Measurements from ENCODE around the gene MFN2.
A peak's percentile ranks its signal among the peaks of the same experiment; 100 is the strongest.

MFN2 gene

GRCh38 chr1:12047120-12047876 is 67.1 kb downstream of the MFN2 start:
- DNase-seq (ENCODE audit: low spot score) (no peak), FAIRE-seq (no peak)

- FAIRE-seq (no peak), DNase-seq (ENCODE audit: low spot score) (no peak)
Measured at GRCh38 chr1:12048372-12048771, 68.1 kb downstream of the MFN2 start.

GRCh38 chr1:12049616-12050015 is 69.4 kb downstream of the MFN2 start:
- FAIRE-seq (no peak), DNase-seq (ENCODE audit: low spot score) (no peak)

- DNase-seq (ENCODE audit: low spot score) (no peak), FAIRE-seq (no peak)
Measured at GRCh38 chr1:12051361-12051760, 71.1 kb downstream of the MFN2 start.

- DNase-seq (ENCODE audit: low spot score) (peak; percentile 75), FAIRE-seq (peak; percentile 83)
Measured at GRCh38 chr1:12052008-12052573, 71.8 kb downstream of the MFN2 start.

GRCh38 chr1:12052997-12053686 is 72.9 kb downstream of the MFN2 start:
- FAIRE-seq (no peak), DNase-seq (ENCODE audit: low spot score) (no peak)

- FAIRE-seq (no peak), DNase-seq (ENCODE audit: low spot score) (no peak)
Measured at GRCh38 chr1:12053752-12054548, 73.7 kb downstream of the MFN2 start.

- no peak for DNase-seq (ENCODE audit: low spot score)
- FAIRE-seq = no peak
Measured at GRCh38 chr1:12055259-12055658, 75.0 kb downstream of the MFN2 start.

GRCh38 chr1:12056331-12056841 is 76.1 kb downstream of the MFN2 start:
- FAIRE-seq (no peak), DNase-seq (ENCODE audit: low spot score) (peak; percentile 58)

- DNase-seq (ENCODE audit: low spot score) = peak; percentile 26
- no peak for FAIRE-seq
Measured at GRCh38 chr1:12057382-12057781, 77.1 kb downstream of the MFN2 start.

GRCh38 chr1:12057940-12058687 is 77.9 kb downstream of the MFN2 start:
- DNase-seq (ENCODE audit: low spot score) = no peak
- no peak for FAIRE-seq

- FAIRE-seq = no peak
- DNase-seq (ENCODE audit: low spot score) = no peak
Measured at GRCh38 chr1:12059226-12059625, 79.0 kb downstream of the MFN2 start.

GRCh38 chr1:12059722-12060464 is 79.6 kb downstream of the MFN2 start:
- FAIRE-seq = no peak
- no peak for DNase-seq (ENCODE audit: low spot score)

GRCh38 chr1:12060500-12060899 is 80.3 kb downstream of the MFN2 start:
- FAIRE-seq = no peak
- no peak for DNase-seq (ENCODE audit: low spot score)

Data from RCC 7860 (cell line).